H1 (cell line): ENCODE results near the gene NRL. TPM values are rescaled to one million over a fixed set of nuclear protein-coding genes. Genes with fewer than 3 reads are reported as not detected.

Experiments used
- CTCF ChIA-PET: fragments of 300-600 bp; sonication (Branson Sonifier 250); formaldehyde crosslinking; loops from one replicate; lab custom pipeline; 2021; ENCODE audit not compliant: partially characterized antibody; lab: Charles Lee
- POLR2A ChIA-PET: fragments of 300-600 bp; sonication (Branson Sonifier 250); formaldehyde crosslinking; loops from one replicate; lab custom pipeline; 2021; ENCODE audit warnings: inconsistent platforms; ENCODE audit not compliant: partially characterized antibody; lab: Charles Lee
- DNase-seq, 2 experiments: peaks; one replicate each; pipeline versions ENCODE4 v3.0.0 to v3.0.0-alpha.2; 2010 to 2022; ENCODE audit warnings: low spot score in 2 of 2, low read depth in 1 of 2, mixed read lengths in 1 of 2
- FAIRE-seq: peaks from 2 replicates; lab custom pipeline; 2011; peaks lifted over from hg19 to GRCh38; lab: Jason Lieb, UNC
- H2AFZ ChIP-seq: 2 replicates; pipeline ENCODE4 v1.8.1; 2012; ENCODE audit warnings: low read length, inconsistent platforms
- H2AK5ac ChIP-seq: 2 replicates; pipeline ENCODE4 v1.6.1; 2013; ENCODE audit warnings: low read depth, low read length
- H2BK120ac ChIP-seq: replicated peaks from 2 replicates; pipeline ENCODE3; 2013; ENCODE audit warnings: low read depth, low read length, inconsistent platforms
- H2BK12ac ChIP-seq: 2 replicates; pipeline ENCODE4 v1.6.1; 2013; ENCODE audit warnings: low read depth, low read length
- H2BK15ac ChIP-seq: 2 replicates; pipeline ENCODE4 v1.6.1; 2013; ENCODE audit warnings: low read length
- H2BK20ac ChIP-seq: 2 replicates; pipeline ENCODE4 v1.6.1; 2013; ENCODE audit warnings: low read length
- H2BK5ac ChIP-seq: 2 replicates; pipeline ENCODE4 v1.6.1; 2013; ENCODE audit warnings: low read depth, low read length
- H3K14ac ChIP-seq: 2 replicates; pipeline ENCODE4 v1.6.1; 2013; ENCODE audit warnings: inconsistent platforms; ENCODE audit not compliant: insufficient read length
- H3K18ac ChIP-seq: 2 replicates; pipeline ENCODE4 v1.6.1; 2013; ENCODE audit warnings: low read length; ENCODE audit errors: extremely low read depth
- H3K23ac ChIP-seq: 2 replicates; pipeline ENCODE4 v1.6.1; 2013; ENCODE audit warnings: inconsistent platforms; ENCODE audit not compliant: insufficient read length
- H3K23me2 ChIP-seq: 2 replicates; pipeline ENCODE4 v1.6.1; 2013; ENCODE audit warnings: low read depth, low read length
- H3K27ac ChIP-seq: 2 replicates; pipeline ENCODE4 v1.6.1; 2011; ENCODE audit warnings: low read depth, low read length, inconsistent platforms
- H3K27me3 ChIP-seq, 4 experiments: replicated peaks in 1 of 4; 1 replicate in 1 of 4; 2 replicates in 3 of 4; pipeline versions ENCODE4 v1.6.1 to v1.8.1; 2011 to 2013; ENCODE audit warnings: low read length in 3 of 4, mild to moderate bottlenecking in 3 of 4, inconsistent platforms in 2 of 4, mixed read lengths in 2 of 4, moderate library complexity in 1 of 4; ENCODE audit not compliant: control insufficient read depth in 3 of 4, insufficient read depth in 3 of 4; ENCODE audit errors: extremely low read depth in 1 of 4
- H3K36me3 ChIP-seq, 4 experiments: 2 replicates each; pipeline versions ENCODE4 v1.6.1 to v1.8.1; 2011 to 2013; ENCODE audit warnings: mild to moderate bottlenecking in 4 of 4, low read length in 3 of 4, moderate library complexity in 2 of 4, control low read depth in 1 of 4, inconsistent platforms in 1 of 4; ENCODE audit not compliant: insufficient read depth in 4 of 4, control insufficient read depth in 2 of 4
- H3K4ac ChIP-seq: replicated peaks from 2 replicates; pipeline ENCODE3; 2013; ENCODE audit warnings: low read length, low read depth, mixed read lengths, inconsistent platforms; ENCODE audit not compliant: insufficient read length
- H3K4me1 ChIP-seq, 4 experiments: replicated peaks in 1 of 4; 1 replicate in 1 of 4; 2 replicates in 3 of 4; pipeline versions ENCODE4 v1.6.1 to v1.8.1; 2011 to 2013; ENCODE audit warnings: low read length in 3 of 4, inconsistent platforms in 2 of 4, mixed read lengths in 1 of 4; ENCODE audit not compliant: insufficient read depth in 4 of 4, control insufficient read depth in 3 of 4
- H3K4me2 ChIP-seq, 2 experiments: 2 replicates each; pipeline versions ENCODE4 v1.6.1 to v1.8.1; 2011 to 2013; ENCODE audit warnings: low read depth in 2 of 2, low read length in 2 of 2, control low read depth in 1 of 2, inconsistent platforms in 1 of 2, mild to moderate bottlenecking in 1 of 2; ENCODE audit not compliant: insufficient read depth in 1 of 2
- H3K4me3 ChIP-seq, 4 experiments: fragments of 200-600, 300-600 bp in 1 of 4; sonication (generic), shearing (Covaris generic), sonication (Bioruptor Twin) in 1 of 4; 2 replicates each; pipeline versions ENCODE4 v1.5.1 to v1.8.1; 2011 to 2016; ENCODE audit warnings: low read length in 4 of 4, low read depth in 3 of 4, control low read depth in 2 of 4, inconsistent platforms in 2 of 4, mild to moderate bottlenecking in 2 of 4, mixed read lengths in 1 of 4, moderate library complexity in 1 of 4; ENCODE audit not compliant: insufficient read depth in 2 of 4; ENCODE audit errors: extremely low read depth in 1 of 4
- H3K56ac ChIP-seq: replicated peaks from 2 replicates; pipeline ENCODE3; 2013; ENCODE audit warnings: low read depth, mild to moderate bottlenecking, mixed read lengths, low read length, inconsistent platforms; ENCODE audit not compliant: insufficient read length
- H3K79me1 ChIP-seq: 2 replicates; pipeline ENCODE4 v1.6.1; 2013; ENCODE audit warnings: low read depth, low read length, control low read depth
- H3K79me2 ChIP-seq, 2 experiments: 2 replicates each; pipeline versions ENCODE4 v1.6.1 to v1.8.1; 2012 to 2013; ENCODE audit warnings: low read length in 2 of 2, mild to moderate bottlenecking in 2 of 2, inconsistent platforms in 1 of 2; ENCODE audit not compliant: insufficient read depth in 2 of 2, control insufficient read depth in 1 of 2
- H3K9ac ChIP-seq, 4 experiments: replicated peaks in 1 of 4; 1 replicate in 1 of 4; 2 replicates in 3 of 4; pipeline versions ENCODE4 v1.6.1 to v1.8.1; 2011 to 2013; ENCODE audit warnings: low read depth in 3 of 4, low read length in 3 of 4, control low read depth in 2 of 4, mild to moderate bottlenecking in 2 of 4, moderate library complexity in 2 of 4, inconsistent platforms in 1 of 4; ENCODE audit errors: extremely low read depth in 1 of 4
- H3K9me3 ChIP-seq, 2 experiments: 2 replicates each; pipeline versions ENCODE4 v1.6.1 to v1.8.1; 2012 to 2013; ENCODE audit warnings: mild to moderate bottlenecking in 2 of 2, moderate library complexity in 2 of 2, control low read depth in 1 of 2, inconsistent platforms in 1 of 2, low read depth in 1 of 2, low read length in 1 of 2, mixed read lengths in 1 of 2; ENCODE audit not compliant: insufficient read depth in 2 of 2
- H4K20me1 ChIP-seq, 2 experiments: replicated peaks in 1 of 2; 2 replicates each; pipeline versions ENCODE3 to v1.8.1; 2011 to 2013; ENCODE audit warnings: inconsistent platforms in 2 of 2, low read length in 2 of 2, mild to moderate bottlenecking in 1 of 2; ENCODE audit not compliant: insufficient read depth in 2 of 2, control insufficient read depth in 1 of 2
- H4K5ac ChIP-seq: 2 replicates; pipeline ENCODE4 v1.6.1; 2013; ENCODE audit warnings: low read length, low read depth, mixed read lengths, inconsistent platforms; ENCODE audit not compliant: insufficient read length
- H4K8ac ChIP-seq: 2 replicates; pipeline ENCODE4 v1.8.0; 2013; ENCODE audit warnings: mild to moderate bottlenecking, moderate library complexity, low read length, inconsistent platforms; ENCODE audit not compliant: insufficient read depth; ENCODE audit errors: extremely low read depth
- H4K91ac ChIP-seq: replicated peaks from 2 replicates; pipeline ENCODE3; 2013; ENCODE audit warnings: low read length, mixed read lengths, inconsistent platforms; ENCODE audit not compliant: insufficient read length
- ASH2L ChIP-seq: fragments of 200-600, 300-600 bp; sonication (generic); IDR thresholded peaks from one replicate; pipeline ENCODE4 v1.7.1; 2017; ENCODE audit warnings: low read length
- BACH1 ChIP-seq: IDR thresholded peaks from 2 replicates; pipeline ENCODE4 v1.6.1; 2012; ENCODE audit warnings: low read length, improper control_type of control experiment
- CHD2 ChIP-seq: IDR thresholded peaks from 2 replicates; pipeline ENCODE4 v1.6.1; 2012; ENCODE audit warnings: low read length, improper control_type of control experiment
- EGR1 ChIP-seq: IDR thresholded peaks from 2 replicates; pipeline ENCODE4 v1.6.1; 2011; ENCODE audit warnings: low read depth, low read length, borderline replicate concordance
- KDM4A ChIP-seq: IDR thresholded peaks from one replicate; pipeline ENCODE4 v1.7.1; 2012; ENCODE audit warnings: low read depth, mild to moderate bottlenecking, moderate library complexity, low read length, inconsistent platforms; ENCODE audit not compliant: severe bottlenecking
- PHF8 ChIP-seq: fragments of 200-600 bp; sonication (generic); conservative IDR thresholded peaks from 2 replicates; pipeline ENCODE4 v1.7.1; 2012; ENCODE audit warnings: low read depth, mild to moderate bottlenecking, inconsistent platforms, low read length, moderate library complexity
- POLR2A ChIP-seq, 2 experiments: IDR thresholded peaks; 1 replicate in 1 of 2; 2 replicates in 1 of 2; pipeline ENCODE4 v1.6.1; 2011; ENCODE audit warnings: low read depth in 2 of 2, low read length in 2 of 2, mild to moderate bottlenecking in 2 of 2; ENCODE audit errors: control extremely low read depth in 1 of 2
- SIN3A ChIP-seq, 2 experiments: IDR thresholded peaks in 1 of 2; conservative IDR thresholded peaks in 1 of 2; 2 replicates each; pipeline ENCODE4 v1.6.1; 2011 to 2012; ENCODE audit warnings: low read length in 2 of 2, improper control_type of control experiment in 1 of 2, low read depth in 1 of 2, mild to moderate bottlenecking in 1 of 2
- SIX5 ChIP-seq: IDR thresholded peaks from 2 replicates; pipeline ENCODE4 v1.6.1; 2011; ENCODE audit warnings: mild to moderate bottlenecking, low read depth, low read length
- TAF1 ChIP-seq: IDR thresholded peaks from 2 replicates; pipeline ENCODE4 v1.6.1; 2011; ENCODE audit warnings: mild to moderate bottlenecking, low read depth, low read length
- TBP ChIP-seq: IDR thresholded peaks from 2 replicates; pipeline ENCODE4 v1.6.1; 2011; ENCODE audit warnings: low read depth, low read length, improper control_type of control experiment
- WGBS, 2 experiments: shearing (Covaris generic) in 1 of 2; methylation state at CpG; one replicate each; pipeline versions ENCODE4 v1.1.6 to v1.1.7; 2013 to 2015; ENCODE audit warnings: low lambda C conversion rate in 2 of 2, mixed read lengths in 2 of 2, inconsistent platforms in 1 of 2, low coverage in 1 of 2, missing lambda C conversion rate in 1 of 2; ENCODE audit not compliant: insufficient replicate concordance in 2 of 2, insufficient coverage in 1 of 2, insufficient read length in 1 of 2; ENCODE audit errors: extremely low coverage in 1 of 2, missing lambda C conversion rate in 1 of 2; 5-methylcytosine and 5-hydroxymethylcytosine counted together
- polyA plus RNA-seq, 7 experiments: library from polyadenylated mRNA; depleted of rRNA in 3 of 7; stranded (reverse) in 5 of 7; unstranded in 2 of 7; fragments of >200 nt in 5 of 7; fragments of 200-250 nt in 2 of 7; gene quantifications; 1 replicate in 5 of 7; 2 replicates in 1 of 7; 4 replicates in 1 of 7; pipeline versions ENCODE4 v1.2.1 to v1.2.3, GENCODE V29; 2011 to 2013; ENCODE audit warnings: missing spikeins in 2 of 7, mixed read lengths in 2 of 7
- total RNA-seq: library from RNA; stranded (reverse); fragmentation: NEBNext Ultra II Directional; extraction: Animal tissue kit (Norgen Biotek cat#: 25700); gene quantifications from 2 replicates; pipeline ENCODE4 v1.2.1, GENCODE V29; 2021

Gene NRL
- total and polyA plus RNA-seq, 2 of the 8 experiments (the other 6 are each of a cell fraction or from before 2014, with no cell fraction given): 1.1 to 2.2 TPM

DNA sequence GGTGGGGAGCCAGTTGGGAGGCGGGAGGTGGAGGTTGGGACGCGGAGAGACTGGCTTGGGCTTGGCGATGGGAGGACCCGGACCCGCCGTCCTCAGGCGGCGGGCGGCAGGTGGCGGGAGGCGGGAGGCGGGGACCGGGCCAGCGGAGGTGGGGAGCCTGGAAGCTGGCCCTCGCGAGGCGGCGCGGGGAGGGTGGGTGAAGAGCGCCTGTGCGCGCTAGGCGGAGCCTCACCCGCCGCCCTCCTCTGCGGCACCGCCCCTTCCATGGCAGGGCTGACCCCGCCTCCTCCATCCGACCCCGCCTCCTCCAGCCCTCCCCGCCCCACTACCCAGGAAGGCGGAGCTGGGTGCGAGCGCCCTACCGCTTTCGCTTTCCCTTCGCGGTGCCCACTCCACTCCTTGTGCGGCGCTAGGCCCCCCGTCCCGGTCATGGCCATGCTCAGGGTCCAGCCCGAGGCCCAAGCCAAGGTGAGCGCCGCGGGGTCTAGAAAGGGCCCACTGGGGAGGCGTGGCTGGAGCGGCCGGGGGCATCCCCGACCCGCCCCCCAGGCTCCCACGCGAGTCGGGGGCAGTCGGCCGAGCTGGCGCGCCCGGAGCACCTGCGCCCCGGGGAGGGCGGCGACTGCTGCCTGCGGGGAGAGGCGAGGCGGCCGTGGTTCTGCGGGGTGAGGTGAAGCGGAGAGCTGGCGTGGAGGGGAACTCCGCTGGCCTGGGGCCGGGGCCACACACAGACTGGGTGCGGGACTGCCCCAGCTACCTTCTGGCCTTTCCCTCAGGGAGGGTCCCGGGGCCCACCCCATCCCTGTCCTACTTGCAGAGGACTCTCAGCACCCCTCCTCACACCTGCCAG lies 21.3 kb upstream of the NRL start, which contains the start of gene PSME1:
Gene PSME1, plus strand, starts transcription at position 361 of the 850 bp plus-strand sequence. Its CDS starts 69 bp downstream, at position 430.
- Histone ChIP-seq H4K5ac (peak within 1 kb of the TSS; percentile 34), H3K4me1 (peaks cover 0 to 10% (median 6%) of the 10 kb centered on the region in 4 experiments; a peak in 5 of 7 replicates), H3K27me3 (no peaks in the 10 kb centered on the region), H4K20me1 (peaks cover 0 to 1% of the 10 kb centered on the region in 2 experiments), H3K4me2 (peak within 1 kb of the TSS; percentile 81 to 95), H3K79me2 (peaks cover 0 to 12% of the 10 kb centered on the region in 2 experiments; a peak in 2 of 4 replicates), H2BK15ac (peak within 1 kb of the TSS; percentile 4; the same call in 1 of the 2 replicates), H4K8ac (peak within 1 kb of the TSS; percentile 64), H3K18ac (peak within 1 kb of the TSS; percentile 17), H2BK5ac (peak within 1 kb of the TSS; percentile 90; the same call in 1 of the 2 replicates), H3K14ac (no peak within 1 kb of the TSS), H3K9ac (peak within 1 kb of the TSS; percentile 42 to 89 (median 60); a peak in 6 of 7 replicates), H2BK20ac (no peak within 1 kb of the TSS), H2BK12ac (no peak within 1 kb of the TSS; the same call in 1 of the 2 replicates), H4K91ac (no peak within 1 kb of the TSS), H3K56ac (peak within 1 kb of the TSS; percentile 71), H2AFZ (peak within 1 kb of the TSS; percentile 94), H3K4me3 (peak within 1 kb of the TSS; percentile 79 to 100 (median 84)), H3K23ac (no peak within 1 kb of the TSS), H2BK120ac (no peak within 1 kb of the TSS), H3K9me3 (no peaks in the 10 kb centered on the region), H3K23me2 (peaks cover 8% of the 10 kb centered on the region; the same call in 1 of the 2 replicates), H3K36me3 (peaks cover 8 to 25% (median 14%) of the 10 kb centered on the region in 4 experiments; a peak in 6 of 8 replicates), H2AK5ac (no peak within 1 kb of the TSS), H3K79me1 (peaks cover 4% of the 10 kb centered on the region; the same call in 1 of the 2 replicates), H3K4ac (no peak within 1 kb of the TSS), H3K27ac (peak within 1 kb of the TSS; percentile 14; the same call in 1 of the 2 replicates)
- ChIA-PET POLR2A (interaction anchor here (0.8 to 10.5 kb wide), 17 partner anchors 9 to 135 kb away, joined by 3 to 118 read pairs (median 7); partner anchors contain the start of genes CHMP4A, DCAF11, IRF9 and NRL), CTCF (interaction anchor here (0.6 to 1.7 kb wide), 8 partner anchors 11 to 77 kb away, joined by 3 to 7 read pairs (median 4); partner anchors contain the start of genes DCAF11, IRF9, NRL and PSME2)
- DNase-seq (peak in 1 of 2 experiments; percentile 94), FAIRE-seq (no peak)
- 2% methylated on average over 40 of the region's 75 CpGs; no CpG with 5 or more reads in 1 of the 2 experiments for WGBS, 2 experiments
- TF ChIP-seq SIX5: no peak
- TF ChIP-seq EGR1: no peak
- TF ChIP-seq BACH1: peak; percentile 15
- TF ChIP-seq ASH2L: peak; percentile 36
- peak in 1 of 2 experiments; percentile 22; a peak in 1 of 4 replicates for TF ChIP-seq SIN3A (conservative IDR thresholded peaks at IDR 0.05 in 1 of 2, IDR thresholded peaks at IDR 0.05 in 1 of 2; ENCODE audit: low read depth in 1 of 2, low read length in 2 of 2)
- TF ChIP-seq CHD2: peak; percentile 34; the same call in 1 of the 2 replicates
- peak; percentile 44; the same call in 1 of the 2 replicates for TF ChIP-seq PHF8
- TF ChIP-seq TAF1: 0 out of 2 replicates have a peak, but pooled peaks have one; percentile 12
- peak; percentile 81 for TF ChIP-seq TBP
- TF ChIP-seq KDM4A: peak; percentile 70
- TF ChIP-seq POLR2A (IDR thresholded peaks at IDR 0.05; ENCODE audit: control extremely low read depth in 1 of 2, low read depth in 2 of 2, low read length in 2 of 2): peak; percentile 37 to 38; a peak in 1 of 3 replicates
